NCI-H1694 (cell line): ENCODE measurements around the gene CYTIP.
"Not testable (repeated sequence)": the region's sequence is repeated elsewhere in the genome, so short reads cannot be mapped to it uniquely, and the experiment has no call there.

ENCODE experiments used
- DNase-seq: peaks from one replicate; lab custom pipeline; 2025; lab: John Stamatoyannopoulos, UW

CYTIP gene

DNA sequence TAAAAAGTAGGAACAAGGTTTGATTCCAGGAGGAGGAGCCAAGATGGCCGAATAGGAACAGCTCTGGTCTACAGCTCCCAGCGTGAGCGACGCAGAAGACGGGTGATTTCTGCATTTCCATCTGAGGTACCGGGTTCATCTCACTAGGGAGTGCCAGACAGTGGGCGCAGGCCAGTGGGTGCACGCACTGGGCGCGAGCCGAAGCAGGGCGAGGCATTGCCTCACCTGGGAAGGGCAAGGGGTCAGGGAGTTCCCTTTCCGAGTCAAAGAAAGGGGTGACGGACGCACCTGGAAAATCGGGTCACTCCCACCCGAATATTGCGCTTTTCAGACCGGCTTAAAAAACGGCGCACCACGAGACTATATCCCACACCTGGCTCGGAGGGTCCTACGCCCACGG, 75.4 kb downstream of the CYTIP start:
- not testable (repeated sequence) for DNase-seq

DNA sequence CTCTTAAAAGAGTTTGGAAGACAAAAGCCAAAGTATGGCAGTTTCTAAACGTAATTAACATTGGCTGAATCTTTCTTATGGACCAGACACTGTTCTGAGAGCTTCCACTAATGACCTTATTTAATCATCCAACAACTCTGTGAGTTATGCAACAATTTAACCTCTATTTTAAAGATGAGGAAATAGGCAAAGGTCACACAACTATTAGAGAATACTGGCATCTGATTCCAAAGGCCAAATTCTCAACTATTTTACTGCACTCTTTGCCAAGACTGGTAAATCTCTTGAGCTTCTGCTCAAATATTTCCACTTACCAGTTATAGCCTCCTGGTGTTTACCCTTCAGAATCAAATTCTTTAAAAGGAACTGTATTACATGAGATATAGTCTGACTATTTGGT, 76.2 kb downstream of the CYTIP start:
- DNase-seq, result no peak
